HepG2 (cell line): Measurements from ENCODE around the gene RPS2. TPM values are rescaled to one million over a fixed set of nuclear protein-coding genes. Genes with fewer than 3 reads are reported as not detected.

Source experiments
- DR1 ChIP-seq: sonication (generic); formaldehyde crosslinking; IDR thresholded peaks from 2 replicates; pipeline ENCODE4 v1.8.0; 2021; ENCODE audit warnings: mild to moderate bottlenecking, missing genetic modification reagents, inconsistent platforms
- HNRNPK ChIP-seq: fragments of 200-400 bp; formaldehyde crosslinking; IDR thresholded peaks from 2 replicates; pipeline ENCODE4 v1.6.1; 2018; ENCODE audit warnings: low read length, low read depth, moderate library complexity, mild to moderate bottlenecking; ENCODE audit not compliant: poor library complexity, severe bottlenecking
- IRX3 ChIP-seq: sonication (generic); formaldehyde crosslinking; IDR thresholded peaks from 2 replicates; pipeline ENCODE4 v1.8.1; 2023; ENCODE audit warnings: mild to moderate bottlenecking, low read depth, missing genetic modification reagents, borderline replicate concordance
- MXI1 ChIP-seq: IDR thresholded peaks from 3 replicates; pipeline ENCODE4 v1.6.1; 2012; ENCODE audit warnings: low read depth, low read length, inconsistent platforms, borderline replicate concordance
- MYC ChIP-seq: sonication (generic); formaldehyde crosslinking; IDR thresholded peaks from 2 replicates; pipeline ENCODE4 v1.9.0; 2021; ENCODE audit warnings: missing genetic modification reagents, borderline replicate concordance
- RXRB ChIP-seq: IDR thresholded peaks from 2 replicates; pipeline ENCODE4 v1.6.1; 2016; ENCODE audit warnings: borderline replicate concordance, missing genetic modification reagents, missing compliant biosample characterization
- SP5 ChIP-seq: IDR thresholded peaks from 2 replicates; pipeline ENCODE4 v1.6.1; 2016; ENCODE audit warnings: low read depth, borderline replicate concordance
- THYN1 ChIP-seq: sonication (generic); formaldehyde crosslinking; IDR thresholded peaks from 2 replicates; pipeline ENCODE4 v1.8.1; 2023; ENCODE audit warnings: low read depth, mild to moderate bottlenecking, moderate library complexity, missing genetic modification reagents, borderline replicate concordance
- U2AF1 ChIP-seq: fragments of 200-400 bp; formaldehyde crosslinking; optimal IDR thresholded peaks from 2 replicates; pipeline ENCODE3; 2017; ENCODE audit warnings: mild to moderate bottlenecking, low read depth, low read length
- ZNF143 ChIP-seq: sonication (generic); formaldehyde crosslinking; IDR thresholded peaks from 2 replicates; pipeline ENCODE4 v1.4.0; 2020; ENCODE audit warnings: missing genetic modification reagents
- ZNF160 ChIP-seq: sonication (generic); formaldehyde crosslinking; IDR thresholded peaks from 2 replicates; pipeline ENCODE4 v1.8.0; 2022; ENCODE audit warnings: mild to moderate bottlenecking, inconsistent platforms, missing genetic modification reagents
- ZNF205 ChIP-seq: IDR thresholded peaks from 2 replicates; pipeline ENCODE4 v1.6.1; 2018; ENCODE audit warnings: missing biosample characterization, missing genetic modification reagents
- ZNF224 ChIP-seq: sonication (generic); formaldehyde crosslinking; IDR thresholded peaks from 2 replicates; pipeline ENCODE4 v1.5.0; 2020; ENCODE audit warnings: mild to moderate bottlenecking, missing genetic modification reagents
- ZNF30 ChIP-seq: sonication (generic); formaldehyde crosslinking; IDR thresholded peaks from 2 replicates; pipeline ENCODE4 v1.5.0; 2020; ENCODE audit warnings: mild to moderate bottlenecking, missing genetic modification reagents
- ZNF329 ChIP-seq: sonication (generic); formaldehyde crosslinking; IDR thresholded peaks from 2 replicates; pipeline ENCODE4 v1.9.0; 2021; ENCODE audit warnings: low read depth, mild to moderate bottlenecking, missing genetic modification reagents
- ZNF709 ChIP-seq: sonication (generic); formaldehyde crosslinking; IDR thresholded peaks from 2 replicates; pipeline ENCODE4 v1.5.0; 2020; ENCODE audit warnings: mild to moderate bottlenecking, missing genetic modification reagents
- ZNF720 ChIP-seq: sonication (generic); formaldehyde crosslinking; IDR thresholded peaks from 2 replicates; pipeline ENCODE4 v1.4.0; 2020; ENCODE audit warnings: missing genetic modification reagents
- ZNF878 ChIP-seq: sonication (generic); formaldehyde crosslinking; IDR thresholded peaks from 2 replicates; pipeline ENCODE4 v1.8.1; 2023; ENCODE audit warnings: mild to moderate bottlenecking, missing genetic modification reagents, moderate library complexity
- polyA plus RNA-seq, 8 experiments: library from polyadenylated mRNA; depleted of rRNA in 3 of 8; stranded (reverse) in 7 of 8; unstranded in 1 of 8; fragments of >200 nt; fragmentation: Illumina TruSeq in 4 of 8; extraction: Trizol in 4 of 8; gene quantifications; 2 replicates each; pipeline versions ENCODE4 v1.2.1 to v1.2.3, GENCODE V29; 2011 to 2016; ENCODE audit warnings: low read depth in 4 of 8, missing spikeins in 1 of 8, mixed read lengths in 1 of 8; ENCODE audit not compliant: insufficient read depth in 1 of 8
- total RNA-seq, 5 experiments: library from RNA; depleted of rRNA; stranded (reverse); fragments of >200 nt; fragmentation: Illumina TruSeq; extraction: Trizol; gene quantifications; 2 replicates each; pipeline ENCODE4 v1.2.3, GENCODE V29; 2016; ENCODE audit warnings: low read depth in 1 of 5
- TF ChIP-seq, protein P1 (sequence below): sonication (generic); formaldehyde crosslinking; IDR thresholded peaks from 2 replicates; pipeline ENCODE4 v1.5.0; 2020; ENCODE audit warnings: mild to moderate bottlenecking, missing genetic modification reagents, borderline replicate concordance
- TF ChIP-seq, protein P2 (sequence below): sonication (generic); formaldehyde crosslinking; IDR thresholded peaks from 2 replicates; pipeline ENCODE4 v1.5.1; 2020; ENCODE audit warnings: mild to moderate bottlenecking, missing genetic modification reagents
- TF ChIP-seq, protein P3 (sequence below): sonication (generic); formaldehyde crosslinking; IDR thresholded peaks from 2 replicates; pipeline ENCODE4 v1.8.1; 2022; ENCODE audit warnings: mild to moderate bottlenecking, missing genetic modification reagents
- TF ChIP-seq, protein P4 (sequence below): sonication (generic); formaldehyde crosslinking; IDR thresholded peaks from 2 replicates; pipeline ENCODE4 v1.8.1; 2023; ENCODE audit warnings: mild to moderate bottlenecking, missing genetic modification reagents, borderline replicate concordance

RPS2 gene
- total and polyA plus RNA-seq, 2 of the 13 experiments (the other 11 are each of a cell fraction or from before 2014, with no cell fraction given): 1,908 to 4,514 TPM

DNA sequence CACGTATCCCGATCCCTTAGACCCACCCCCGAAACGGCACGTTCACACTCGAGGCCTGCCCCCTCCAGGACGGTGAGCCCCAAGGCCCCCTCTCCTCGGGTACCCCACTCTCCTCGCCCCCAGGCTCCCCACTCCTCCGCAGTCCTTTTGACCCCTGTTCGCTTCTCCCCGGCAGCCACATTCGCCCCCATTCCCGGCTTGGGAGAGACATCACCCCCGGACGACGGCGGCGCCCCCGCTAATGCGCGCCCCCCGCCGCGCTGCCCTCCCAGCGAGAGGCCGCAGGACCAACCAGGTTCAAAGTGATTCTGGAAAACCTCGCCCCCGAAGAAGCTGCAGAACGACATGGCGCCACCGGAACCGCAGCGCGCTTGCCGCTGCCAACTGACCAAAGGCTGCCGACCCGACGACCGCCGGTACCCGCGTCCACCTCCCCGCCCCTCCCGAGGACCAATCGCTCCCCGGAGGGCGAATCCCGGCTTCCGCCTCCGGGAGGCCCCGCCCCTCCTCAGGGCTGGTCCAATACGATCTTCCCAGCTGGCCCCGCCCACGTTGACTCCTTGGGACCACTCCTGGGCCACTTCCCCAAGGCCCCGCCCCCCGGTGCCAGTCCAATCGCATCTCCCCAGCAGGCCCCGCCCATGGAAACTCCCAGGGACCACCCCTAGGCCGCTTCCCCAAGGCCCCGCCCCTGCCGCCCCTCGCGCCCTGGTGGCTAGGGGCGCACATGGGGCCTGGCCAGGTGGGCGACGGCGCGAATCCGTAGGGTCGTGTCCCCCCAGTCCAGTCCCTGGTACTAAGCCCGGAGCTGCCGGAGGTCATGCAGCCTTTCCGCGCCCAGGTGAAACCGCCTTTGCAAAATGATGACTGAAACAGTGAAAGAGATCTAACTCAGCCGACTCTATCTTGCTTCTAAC is 21.6 kb downstream of the RPS2 start, which contains the start of gene MSRB1 (continued):
- TF ChIP-seq, protein P1, sequence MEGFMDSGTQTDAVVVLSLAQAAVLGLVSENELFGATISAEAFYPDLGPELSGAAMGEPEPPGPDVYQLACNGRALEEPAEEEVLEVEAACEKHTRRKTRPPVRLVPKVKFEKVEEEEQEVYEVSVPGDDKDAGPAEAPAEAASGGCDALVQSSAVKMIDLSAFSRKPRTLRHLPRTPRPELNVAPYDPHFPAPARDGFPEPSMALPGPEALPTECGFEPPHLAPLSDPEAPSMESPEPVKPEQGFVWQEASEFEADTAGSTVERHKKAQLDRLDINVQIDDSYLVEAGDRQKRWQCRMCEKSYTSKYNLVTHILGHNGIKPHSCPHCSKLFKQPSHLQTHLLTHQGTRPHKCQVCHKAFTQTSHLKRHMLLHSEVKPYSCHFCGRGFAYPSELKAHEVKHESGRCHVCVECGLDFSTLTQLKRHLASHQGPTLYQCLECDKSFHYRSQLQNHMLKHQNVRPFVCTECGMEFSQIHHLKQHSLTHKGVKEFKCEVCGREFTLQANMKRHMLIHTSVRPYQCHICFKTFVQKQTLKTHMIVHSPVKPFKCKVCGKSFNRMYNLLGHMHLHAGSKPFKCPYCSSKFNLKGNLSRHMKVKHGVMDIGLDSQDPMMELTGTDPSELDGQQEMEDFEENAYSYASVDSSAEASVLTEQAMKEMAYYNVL (CRISPR knock-in tag): peak; percentile 48; the same call in 1 of the 2 replicates
- TF ChIP-seq ZNF143 (no peak; the same call in 1 of the 2 replicates), ZNF224 (CRISPR knock-in tag) (peak; percentile 71; the same call in 1 of the 2 replicates), RXRB (0 out of 2 replicates have a peak, but pooled peaks have one; percentile 17), HNRNPK (peak; percentile 25), ZNF720 (CRISPR knock-in tag) (no peak), U2AF1 (no peak), ZNF329 (CRISPR knock-in tag) (0 out of 2 replicates have a peak, but pooled peaks have one; percentile 12), DR1 (CRISPR knock-in tag) (peak; percentile 39), SP5 (CRISPR knock-in tag) (peak; percentile 39; the same call in 1 of the 2 replicates), ZNF160 (CRISPR knock-in tag) (peak; percentile 27; the same call in 1 of the 2 replicates), ZNF709 (CRISPR knock-in tag) (peak; percentile 30), THYN1 (CRISPR knock-in tag) (no peak), ZNF205 (CRISPR knock-in tag) (no peak), ZNF30 (CRISPR knock-in tag) (no peak), ZNF878 (CRISPR knock-in tag) (peak; percentile 60; the same call in 1 of the 2 replicates), MXI1 (peak; percentile 72; the same call in 1 of the 3 replicates), IRX3 (CRISPR knock-in tag) (no peak), MYC (CRISPR knock-in tag) (peak; percentile 83; the same call in 1 of the 2 replicates)
- TF ChIP-seq, protein P2, sequence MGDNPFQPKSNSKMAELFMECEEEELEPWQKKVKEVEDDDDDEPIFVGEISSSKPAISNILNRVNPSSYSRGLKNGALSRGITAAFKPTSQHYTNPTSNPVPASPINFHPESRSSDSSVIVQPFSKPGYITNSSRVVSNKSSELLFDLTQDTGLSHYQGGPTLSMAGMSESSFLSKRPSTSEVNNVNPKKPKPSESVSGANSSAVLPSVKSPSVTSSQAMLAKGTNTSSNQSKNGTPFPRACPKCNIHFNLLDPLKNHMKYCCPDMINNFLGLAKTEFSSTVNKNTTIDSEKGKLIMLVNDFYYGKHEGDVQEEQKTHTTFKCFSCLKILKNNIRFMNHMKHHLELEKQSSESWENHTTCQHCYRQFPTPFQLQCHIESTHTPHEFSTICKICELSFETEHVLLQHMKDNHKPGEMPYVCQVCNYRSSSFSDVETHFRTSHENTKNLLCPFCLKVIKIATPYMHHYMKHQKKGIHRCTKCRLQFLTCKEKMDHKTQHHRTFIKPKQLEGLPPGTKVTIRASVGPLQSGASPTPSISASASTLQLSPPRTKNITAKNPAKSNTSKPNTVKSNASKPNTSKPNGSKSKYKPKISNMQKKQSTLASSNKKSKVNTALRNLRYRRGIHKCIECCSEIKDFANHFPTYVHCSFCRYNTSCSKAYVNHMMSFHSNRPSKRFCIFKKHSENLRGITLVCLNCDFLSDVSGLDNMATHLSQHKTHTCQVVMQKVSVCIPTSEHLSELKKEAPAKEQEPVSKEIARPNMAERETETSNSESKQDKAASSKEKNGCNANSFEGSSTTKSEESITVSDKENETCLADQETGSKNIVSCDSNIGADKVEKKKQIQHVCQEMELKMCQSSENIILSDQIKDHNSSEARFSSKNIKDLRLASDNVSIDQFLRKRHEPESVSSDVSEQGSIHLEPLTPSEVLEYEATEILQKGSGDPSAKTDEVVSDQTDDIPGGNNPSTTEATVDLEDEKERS (CRISPR knock-in tag): peak; percentile 72; the same call in 1 of the 2 replicates
- TF ChIP-seq, protein P3, sequence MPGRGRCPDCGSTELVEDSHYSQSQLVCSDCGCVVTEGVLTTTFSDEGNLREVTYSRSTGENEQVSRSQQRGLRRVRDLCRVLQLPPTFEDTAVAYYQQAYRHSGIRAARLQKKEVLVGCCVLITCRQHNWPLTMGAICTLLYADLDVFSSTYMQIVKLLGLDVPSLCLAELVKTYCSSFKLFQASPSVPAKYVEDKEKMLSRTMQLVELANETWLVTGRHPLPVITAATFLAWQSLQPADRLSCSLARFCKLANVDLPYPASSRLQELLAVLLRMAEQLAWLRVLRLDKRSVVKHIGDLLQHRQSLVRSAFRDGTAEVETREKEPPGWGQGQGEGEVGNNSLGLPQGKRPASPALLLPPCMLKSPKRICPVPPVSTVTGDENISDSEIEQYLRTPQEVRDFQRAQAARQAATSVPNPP (CRISPR knock-in tag): peak; percentile 54; the same call in 1 of the 2 replicates
- TF ChIP-seq, protein P4, sequence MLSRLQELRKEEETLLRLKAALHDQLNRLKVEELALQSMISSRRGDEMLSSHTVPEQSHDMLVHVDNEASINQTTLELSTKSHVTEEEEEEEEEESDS (CRISPR knock-in tag): no peak
